Body of pancreas (tissue), 4 donors: ENCODE data around the gene CDHR1. TPM values are rescaled to one million over a fixed set of nuclear protein-coding genes. Genes with fewer than 3 reads are reported as not detected.
A peak's percentile ranks its signal among the peaks of the same experiment; 100 is the strongest.

Source experiments
- ATAC-seq: fragments of 150-250 bp; one replicate; pipeline ENCODE4 v1.9.1; 2016
- DNase-seq, 4 donors: peaks; one replicate each; pipeline ENCODE4 v3.0.0-alpha.2; 2019
- H3K27ac ChIP-seq, 4 donors: fragments of 200-600 bp; sonication (generic); 1 replicate in 3 of 4; 2 replicates in 1 of 4; pipeline versions ENCODE4 v1.5.1 to v1.6.1; 2016 to 2019; ENCODE audit warnings: mild to moderate bottlenecking in 1 of 4, mixed read lengths in 1 of 4, moderate library complexity in 1 of 4
- H3K27me3 ChIP-seq, 2 donors: fragments of 200-600 bp; sonication (generic); one replicate each; pipeline ENCODE4 v1.6.0; 2016; ENCODE audit warnings: mild to moderate bottlenecking in 1 of 2
- H3K36me3 ChIP-seq, 2 donors: fragments of 200-600 bp; sonication (generic); replicated peaks in 1 of 2; 2 replicates each; pipeline ENCODE4 v1.5.1; 2016; ENCODE audit warnings: low read depth in 2 of 2; ENCODE audit not compliant: insufficient read depth in 1 of 2
- H3K4me1 ChIP-seq: fragments of 200-600 bp; sonication (generic); one replicate; pipeline ENCODE4 v1.6.0; 2016
- H3K4me3 ChIP-seq, 2 donors: fragments of 200-600 bp; sonication (generic); 1 replicate in 1 of 2; 2 replicates in 1 of 2; pipeline ENCODE4 v1.5.1; 2016 to 2019
- H3K9me3 ChIP-seq, 3 donors: fragments of 200-600 bp; sonication (generic); 1 replicate in 2 of 3; 2 replicates in 1 of 3; pipeline ENCODE4 v1.5.1; 2016
- POLR2A ChIP-seq, 3 donors: fragments of 450-650 bp; IDR thresholded peaks; one replicate each; pipeline ENCODE4 v1.6.1; 2016; ENCODE audit warnings: antibody characterized with exemption in 3 of 3, mild to moderate bottlenecking in 2 of 3
- WGBS, 2 donors: methylation state at CpG; one replicate each; pipeline ENCODE4 v1.1.5; 2017; 5-methylcytosine and 5-hydroxymethylcytosine counted together
- intact Hi-C: fragments of 100-400 bp; cut with DNase I; formaldehyde crosslinking; loops from one replicate; pipeline ENCODE4 v1.15.1; 2023
- total RNA-seq, 2 donors: library from RNA; depleted of rRNA; stranded (reverse); fragments of >200 nt; gene quantifications; one replicate each; pipeline ENCODE4 v1.1.0, GENCODE V29; 2016
- TF ChIP-seq, protein P1 (sequence below), 7 experiments: fragments of 450-650 bp in 4 of 7; fragments of 200-600 bp in 3 of 7; sonication (generic) in 3 of 7; IDR thresholded peaks; one replicate each; pipeline ENCODE4 v1.5.1; 2016 to 2019; ENCODE audit warnings: antibody characterized with exemption in 7 of 7

The CDHR1 gene
- total RNA-seq, 2 donors from 2014 or later, result 0.26 TPM; not detected in 1

DNA sequence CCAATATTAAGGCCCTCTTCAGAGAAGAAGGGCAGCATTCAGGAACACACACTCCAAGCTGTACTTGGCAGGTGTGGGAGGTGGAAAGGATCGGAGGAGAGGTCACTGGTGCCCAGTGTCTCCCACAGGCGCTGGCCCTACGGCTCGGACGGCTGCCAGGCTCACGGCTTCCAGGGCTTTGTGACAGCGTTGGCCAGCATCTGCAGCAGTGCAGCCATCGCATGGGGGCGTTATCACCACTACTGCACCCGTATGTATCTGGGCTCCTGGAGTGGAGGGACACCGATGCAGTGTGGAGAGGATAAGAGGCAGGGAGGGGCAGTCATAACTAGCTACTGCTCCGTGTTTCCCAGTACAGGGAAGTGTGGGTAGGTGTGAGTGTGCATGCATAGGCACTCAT lies 54.5 kb downstream of the CDHR1 start:
- H3K36me3 ChIP-seq, result no peaks in the 10 kb centered on the region
- peaks cover 0 to 6% (median 0%) of the 10 kb centered on the region in 3 donors for H3K9me3 ChIP-seq
- intact Hi-C loops, result no loop called here
- H3K4me1 ChIP-seq, result no peaks in the 10 kb centered on the region
- H3K4me3 ChIP-seq, result no peak overlapping the region
- no peak for TF ChIP-seq POLR2A (IDR thresholded peaks at IDR 0.05)
- TF ChIP-seq, protein P1, sequence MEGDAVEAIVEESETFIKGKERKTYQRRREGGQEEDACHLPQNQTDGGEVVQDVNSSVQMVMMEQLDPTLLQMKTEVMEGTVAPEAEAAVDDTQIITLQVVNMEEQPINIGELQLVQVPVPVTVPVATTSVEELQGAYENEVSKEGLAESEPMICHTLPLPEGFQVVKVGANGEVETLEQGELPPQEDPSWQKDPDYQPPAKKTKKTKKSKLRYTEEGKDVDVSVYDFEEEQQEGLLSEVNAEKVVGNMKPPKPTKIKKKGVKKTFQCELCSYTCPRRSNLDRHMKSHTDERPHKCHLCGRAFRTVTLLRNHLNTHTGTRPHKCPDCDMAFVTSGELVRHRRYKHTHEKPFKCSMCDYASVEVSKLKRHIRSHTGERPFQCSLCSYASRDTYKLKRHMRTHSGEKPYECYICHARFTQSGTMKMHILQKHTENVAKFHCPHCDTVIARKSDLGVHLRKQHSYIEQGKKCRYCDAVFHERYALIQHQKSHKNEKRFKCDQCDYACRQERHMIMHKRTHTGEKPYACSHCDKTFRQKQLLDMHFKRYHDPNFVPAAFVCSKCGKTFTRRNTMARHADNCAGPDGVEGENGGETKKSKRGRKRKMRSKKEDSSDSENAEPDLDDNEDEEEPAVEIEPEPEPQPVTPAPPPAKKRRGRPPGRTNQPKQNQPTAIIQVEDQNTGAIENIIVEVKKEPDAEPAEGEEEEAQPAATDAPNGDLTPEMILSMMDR (IDR thresholded peaks at IDR 0.05), result no peak
- ATAC-seq, result no peak
- H3K27ac ChIP-seq, result no peak overlapping the region
- WGBS, 2 donors, result 73 to 78% methylated on average over 12 of the region's 12 CpGs
- no peak for DNase-seq
- no peaks in the 10 kb centered on the region for H3K27me3 ChIP-seq

DNA sequence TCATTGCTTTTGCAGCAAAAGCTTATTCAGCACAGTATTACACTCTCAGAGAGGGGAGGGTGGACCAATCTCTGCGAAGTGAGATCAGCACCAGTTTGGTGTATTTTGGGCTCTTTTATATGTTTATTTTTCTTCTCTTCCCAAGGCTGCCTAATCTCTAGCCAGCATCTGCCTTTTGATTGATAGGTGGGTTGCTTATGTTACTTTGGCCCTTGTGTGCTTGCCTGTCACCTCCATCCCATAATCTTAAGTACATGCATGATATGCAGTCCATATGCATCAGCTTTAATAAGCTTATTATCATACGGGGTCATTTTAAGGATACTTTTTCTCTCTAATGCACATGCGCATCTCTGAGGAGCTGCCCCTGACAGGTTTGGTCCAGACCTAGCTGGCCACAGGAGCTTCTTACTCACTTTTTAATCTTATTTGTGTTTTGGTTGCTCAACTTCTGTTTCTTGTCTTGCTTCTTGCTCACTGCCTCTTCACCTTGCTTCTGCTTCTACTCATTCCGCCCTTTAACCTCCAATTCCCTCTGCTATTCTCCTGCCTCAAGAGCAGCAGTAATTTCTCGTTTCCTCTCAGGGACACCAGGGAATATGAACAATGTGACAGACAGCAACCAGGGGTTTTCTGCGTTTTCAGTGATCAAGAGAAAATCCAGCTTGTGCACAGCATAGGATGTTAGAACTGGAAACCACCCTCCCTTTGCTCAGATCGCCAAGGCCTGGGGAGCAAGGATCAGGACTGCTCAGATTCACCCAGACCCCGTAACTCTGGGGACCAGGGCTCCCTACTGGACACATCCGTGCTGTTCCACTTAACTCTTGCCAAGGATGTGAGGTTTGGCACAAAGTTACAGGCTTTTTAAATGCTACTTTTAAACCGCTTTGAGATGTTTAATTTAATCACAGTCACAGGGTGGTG lies 60.5 kb downstream of the CDHR1 start:
- no peak for ATAC-seq
- intact Hi-C loops, result no loop called here
- peaks cover 0 to 6% (median 0%) of the 10 kb centered on the region in 3 donors for H3K9me3 ChIP-seq
- DNase-seq, result no peak
- H3K4me1 ChIP-seq, result peaks cover 5% of the 10 kb centered on the region
- TF ChIP-seq, protein P1 (IDR thresholded peaks at IDR 0.05), result no peak
- no peak for TF ChIP-seq POLR2A (IDR thresholded peaks at IDR 0.05)
- WGBS, 2 donors, result 57 to 71% methylated on average over 10 of the region's 10 CpGs
- no peaks in the 10 kb centered on the region for H3K36me3 ChIP-seq
- no peak overlapping the region for H3K27ac ChIP-seq
- H3K27me3 ChIP-seq, result no peaks in the 10 kb centered on the region
- no peak overlapping the region for H3K4me3 ChIP-seq

DNA sequence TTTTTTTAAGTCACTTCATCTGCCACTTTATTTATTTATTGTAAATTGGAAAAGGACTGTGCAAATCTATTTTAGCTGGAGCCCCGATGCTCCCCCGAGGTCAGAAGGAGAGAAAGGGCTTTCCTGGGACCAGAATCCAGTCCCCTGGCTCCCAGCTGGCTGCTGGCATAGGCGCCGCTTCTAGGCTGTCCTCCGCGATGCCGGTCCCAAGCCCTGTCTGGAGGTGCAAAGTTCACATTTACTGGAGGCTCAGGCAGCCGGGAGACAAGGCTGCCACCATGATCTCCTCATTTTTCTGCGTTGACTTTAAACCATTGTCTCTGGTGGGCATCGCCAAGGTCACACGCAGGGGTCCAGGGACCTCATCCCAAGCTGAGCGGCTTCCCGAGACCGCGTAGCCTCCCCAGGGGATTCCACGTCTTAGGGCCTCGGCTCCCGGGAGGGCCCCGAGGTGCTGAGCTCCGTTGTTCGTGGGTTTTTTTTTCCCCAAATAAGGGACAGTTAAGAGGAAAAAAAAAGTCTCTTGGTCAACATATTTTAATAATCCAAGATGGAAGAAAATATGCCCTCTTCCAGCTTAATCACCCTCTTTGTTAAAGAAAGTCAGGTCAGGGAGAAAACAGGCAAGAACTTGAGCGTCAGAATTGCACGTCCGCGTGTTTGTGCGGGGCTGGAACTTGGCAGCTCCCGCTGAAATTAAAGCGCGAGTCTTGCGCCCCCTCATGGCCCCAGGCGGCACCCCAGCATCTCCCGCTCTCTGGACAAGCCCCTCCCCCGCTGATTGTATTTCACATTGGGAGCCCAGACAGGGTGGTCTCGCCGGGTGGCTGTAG lies 62.4 kb downstream of the CDHR1 start:
- no peaks in the 10 kb centered on the region for H3K27me3 ChIP-seq
- DNase-seq (peak; percentile 41 to 63 (median 50)), ATAC-seq (peak; percentile 65)
- TF ChIP-seq POLR2A (IDR thresholded peaks at IDR 0.05), result no peak
- TF ChIP-seq, protein P1 (IDR thresholded peaks at IDR 0.05), result peak; percentile 16 to 55 (median 52)
- H3K4me3 ChIP-seq, result no peak overlapping the region
- no peaks in the 10 kb centered on the region for H3K36me3 ChIP-seq
- H3K27ac ChIP-seq, result no peak overlapping the region
- 29% methylated on average over 28 to 35 of the region's 35 CpGs for WGBS, 2 donors
- intact Hi-C loops, result no loop called here
- peaks cover 0 to under 1% (median 0%) of the 10 kb centered on the region in 3 donors for H3K9me3 ChIP-seq
- H3K4me1 ChIP-seq, result peaks cover 5% of the 10 kb centered on the region

DNA sequence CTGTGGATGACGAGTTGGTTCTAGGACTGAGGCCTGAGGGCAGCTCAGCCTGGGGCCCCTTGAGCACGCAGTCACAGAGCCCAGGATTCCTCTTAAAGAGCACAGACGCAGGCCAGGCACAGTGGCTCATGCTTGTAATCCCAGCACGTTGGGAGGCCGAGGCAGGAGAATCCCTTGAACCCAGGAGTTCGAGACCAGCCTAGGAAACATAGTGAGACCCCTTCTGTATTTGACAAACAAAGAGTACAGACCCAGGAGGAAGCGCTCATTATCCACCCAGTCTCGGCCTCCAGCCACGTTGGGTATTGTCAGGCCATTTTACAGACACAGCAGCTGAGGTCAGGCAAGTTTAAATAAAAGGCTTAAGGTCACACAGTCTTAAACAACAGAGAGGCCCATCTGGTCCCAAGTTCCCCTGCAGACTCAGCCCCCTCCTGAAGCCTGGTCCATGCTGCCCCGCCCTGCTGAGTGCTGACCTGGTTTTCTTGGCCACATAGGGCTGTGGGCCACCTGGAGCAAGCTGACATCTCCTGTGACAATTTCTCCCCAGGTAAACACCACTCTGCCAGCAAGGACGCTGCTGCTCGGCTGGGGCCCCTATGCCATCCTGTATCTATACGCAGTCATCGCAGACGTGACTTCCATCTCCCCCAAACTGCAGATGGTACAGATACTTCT lies 63.1 kb downstream of the CDHR1 start:
- TF ChIP-seq POLR2A (IDR thresholded peaks at IDR 0.05), result no peak
- TF ChIP-seq, protein P1 (IDR thresholded peaks at IDR 0.05), result no peak
- Histone ChIP-seq H3K27me3 (no peaks in the 10 kb centered on the region), H3K9me3 (no peaks in the 10 kb centered on the region), H3K36me3 (no peaks in the 10 kb centered on the region), H3K27ac (no peak overlapping the region), H3K4me3 (no peak overlapping the region), H3K4me1 (peaks cover 5% of the 10 kb centered on the region)
- intact Hi-C loops, result no loop called here
- DNase-seq, result no peak
- no peak for ATAC-seq
- WGBS, 2 donors, result 75 to 86% methylated on average over 6 to 15 of the region's 15 CpGs
